Stimulated activated CD8-positive, alpha-beta memory T cell treated with anti-CD3 and anti-CD28 coated beads, Interleukin-7, amount 100 ng/mL, for 48 hours (primary cell): ENCODE measurements around the gene REPIN1.
A peak's percentile ranks its signal among the peaks of the same experiment; 100 is the strongest.

Source experiments
- DNase-seq, 2 donors: peaks; one replicate each; pipeline ENCODE4 v3.0.0-alpha.2; 2020; ENCODE audit warnings: low read depth in 1 of 2; ENCODE audit errors: extremely low read depth in 1 of 2

Gene REPIN1

GRCh38 chr7:150368096-150368883 is at the start of gene REPIN1:
TSS of gene REPIN1 (plus strand) at chr7:150368822. CDS start at chr7:150369712, 890 bp downstream.
- peak; percentile 69 to 79 for DNase-seq

DNA sequence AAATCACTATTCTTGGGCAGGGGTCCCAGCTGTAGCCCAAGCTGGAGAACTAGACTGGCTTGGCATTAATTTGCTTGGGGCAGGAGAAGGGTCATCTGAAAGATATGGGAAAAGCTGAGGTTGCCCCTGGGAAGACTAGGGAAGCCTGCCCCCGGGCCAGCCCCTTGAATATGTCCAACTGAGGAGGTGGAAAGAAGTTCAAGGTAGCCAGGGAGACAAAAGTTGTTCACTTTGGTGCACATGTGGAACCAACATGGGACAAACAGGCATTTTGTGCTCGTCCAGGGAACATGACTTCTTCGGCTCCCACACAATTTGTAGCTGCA is 46.9 kb upstream of the REPIN1 start:
- DNase-seq = no peak

GRCh38 chr7:150322114-150322832 is 46.3 kb upstream of the REPIN1 start:
- peak in 1 of 2 donors; percentile 61 for DNase-seq

DNA sequence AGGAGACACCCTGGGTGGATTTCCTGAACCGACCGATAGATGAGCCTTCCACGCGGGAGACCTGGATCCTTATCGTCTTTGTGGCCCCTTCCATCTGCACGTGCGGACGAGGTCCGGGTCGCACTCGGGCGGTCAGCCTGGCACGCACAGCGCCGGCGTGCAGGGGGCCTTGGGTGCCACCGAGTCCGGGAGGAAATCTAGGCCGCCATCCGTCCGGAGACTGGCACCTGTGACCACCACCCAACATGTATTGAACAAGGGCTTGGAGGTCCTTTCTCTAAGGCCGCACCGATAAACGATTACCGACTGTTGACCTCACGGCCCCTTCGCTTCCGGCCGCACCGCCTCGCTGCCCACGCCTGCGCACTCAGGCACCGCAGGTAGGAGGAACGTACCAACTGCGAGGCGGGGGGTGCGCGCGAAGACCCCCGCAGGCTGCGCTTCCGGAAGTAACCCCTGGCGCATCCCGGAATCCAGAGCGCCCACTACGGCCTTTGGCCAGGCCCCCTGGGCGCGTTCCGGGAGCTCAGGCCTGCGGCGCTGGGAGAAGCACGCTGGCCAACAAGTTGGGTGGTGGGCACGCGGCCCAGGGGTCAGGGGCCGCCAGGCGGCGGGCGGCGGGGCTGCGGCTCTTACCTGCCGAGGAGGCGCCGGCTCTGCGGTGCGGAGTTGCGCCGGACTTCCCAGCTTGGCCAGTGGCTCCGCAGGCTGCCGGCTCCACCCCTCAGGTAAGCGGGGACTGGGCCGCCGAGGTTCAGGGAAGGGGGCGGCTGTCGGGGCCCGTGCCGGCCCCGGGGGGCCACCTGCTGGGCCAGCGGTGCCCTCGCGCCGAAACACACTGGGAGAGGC is 45.6 kb upstream of the REPIN1 start, which contains the start of the genes ACTR3C and LRRC61:
Gene ACTR3C (minus strand): TSS at position 713 of the 849 bp plus-strand sequence. CDS start 28,249 bp downstream, outside the sequence.
Gene LRRC61 (plus strand): TSS at position 523 of the 849 bp plus-strand sequence. CDS start 13,507 bp downstream, outside the sequence.
- DNase-seq = peak; percentile 52 to 60

GRCh38 chr7:150323682-150324372 is 44.8 kb upstream of the REPIN1 start:
- no peak for DNase-seq

- DNase-seq = no peak
Observed at GRCh38 chr7:150324373-150324961, 44.2 kb upstream of the REPIN1 start.

DNA sequence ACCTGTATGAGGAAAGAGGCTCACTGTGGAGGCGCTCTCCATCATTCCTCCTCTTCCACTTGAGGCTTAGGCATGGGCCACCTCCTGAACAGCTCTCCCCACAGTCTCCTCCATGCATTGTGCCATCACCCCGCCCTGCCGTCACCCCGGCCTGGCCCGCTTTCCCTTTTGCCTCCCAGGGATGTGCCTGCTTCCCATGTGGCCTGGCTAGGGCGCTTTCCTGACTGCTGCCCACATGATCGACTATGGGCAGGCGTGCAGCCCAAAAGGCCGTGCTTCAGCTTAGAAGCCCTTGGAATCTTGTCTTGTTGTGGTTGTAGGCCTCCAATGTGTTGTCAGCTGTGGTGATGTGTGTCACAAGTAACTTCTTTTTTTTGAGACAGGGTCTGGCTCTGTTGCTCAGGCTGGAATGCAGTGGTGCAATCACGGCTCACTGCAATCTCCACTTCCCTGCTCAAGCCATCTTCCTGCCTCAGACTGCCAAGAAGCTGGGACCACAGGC is 43.5 kb upstream of the REPIN1 start:
- DNase-seq = no peak

- no peak for DNase-seq
Observed at GRCh38 chr7:150325901-150326300, 42.7 kb upstream of the REPIN1 start.

GRCh38 chr7:150326657-150327268 is 41.9 kb upstream of the REPIN1 start:
- no peak for DNase-seq

DNA sequence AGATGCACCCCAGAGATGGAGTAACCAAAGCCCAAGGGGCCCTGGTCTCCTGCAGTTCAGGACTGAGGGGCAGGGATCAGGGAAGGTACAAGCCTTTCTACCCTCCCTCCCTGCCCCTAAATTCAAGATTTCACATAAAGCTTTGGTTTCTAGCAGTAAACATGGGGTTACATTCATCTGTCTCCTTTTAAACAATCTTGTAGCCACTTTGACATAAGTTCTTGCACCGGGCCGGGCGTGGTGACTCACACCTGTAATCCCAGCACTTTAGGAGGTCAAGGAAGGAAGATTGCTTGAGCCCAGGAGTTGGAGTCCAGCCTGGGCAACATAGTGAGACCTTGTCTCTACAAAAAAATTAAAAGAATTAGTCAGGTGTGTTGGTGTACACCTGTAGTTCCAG is 41.3 kb upstream of the REPIN1 start:
- DNase-seq = no peak

DNA sequence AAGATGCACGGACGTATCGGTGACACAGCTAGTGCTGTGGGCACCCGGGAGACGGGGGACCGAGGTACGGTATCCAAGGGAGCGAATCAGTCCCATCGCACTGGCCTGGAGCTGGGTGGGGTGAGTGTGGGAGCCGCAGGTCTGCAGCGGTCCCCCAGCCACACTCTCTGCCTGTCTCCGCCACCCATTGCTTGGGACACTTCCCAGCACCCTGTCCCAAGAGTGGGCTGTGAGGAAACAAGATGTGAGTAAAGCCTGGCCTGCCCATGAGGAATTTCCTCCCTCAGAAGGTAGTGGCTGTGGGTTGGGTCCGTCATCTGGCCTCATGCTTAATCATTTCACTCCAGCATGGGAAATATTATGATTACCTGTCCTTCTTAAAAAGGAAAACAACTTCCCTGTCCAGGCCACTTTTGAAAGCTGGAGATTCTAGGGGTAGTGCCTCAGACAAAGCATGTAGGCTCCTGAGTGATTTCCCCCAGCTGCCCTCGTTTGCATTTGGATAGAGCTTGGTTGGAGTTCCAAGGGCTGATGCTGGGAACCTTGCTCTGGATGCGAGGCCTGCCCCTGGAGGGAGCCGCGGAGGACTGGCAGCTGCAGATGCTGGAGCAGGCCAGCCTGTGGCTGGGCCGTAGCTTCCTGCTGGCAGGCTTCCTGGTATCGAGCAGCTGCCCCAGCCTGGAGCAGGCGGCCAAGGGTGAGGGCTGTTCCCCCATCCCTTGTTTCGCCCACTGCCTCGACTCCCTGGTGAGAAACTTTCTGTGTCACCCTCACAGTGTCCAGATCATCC is 39.1 kb upstream of the REPIN1 start:
- DNase-seq = no peak

DNA sequence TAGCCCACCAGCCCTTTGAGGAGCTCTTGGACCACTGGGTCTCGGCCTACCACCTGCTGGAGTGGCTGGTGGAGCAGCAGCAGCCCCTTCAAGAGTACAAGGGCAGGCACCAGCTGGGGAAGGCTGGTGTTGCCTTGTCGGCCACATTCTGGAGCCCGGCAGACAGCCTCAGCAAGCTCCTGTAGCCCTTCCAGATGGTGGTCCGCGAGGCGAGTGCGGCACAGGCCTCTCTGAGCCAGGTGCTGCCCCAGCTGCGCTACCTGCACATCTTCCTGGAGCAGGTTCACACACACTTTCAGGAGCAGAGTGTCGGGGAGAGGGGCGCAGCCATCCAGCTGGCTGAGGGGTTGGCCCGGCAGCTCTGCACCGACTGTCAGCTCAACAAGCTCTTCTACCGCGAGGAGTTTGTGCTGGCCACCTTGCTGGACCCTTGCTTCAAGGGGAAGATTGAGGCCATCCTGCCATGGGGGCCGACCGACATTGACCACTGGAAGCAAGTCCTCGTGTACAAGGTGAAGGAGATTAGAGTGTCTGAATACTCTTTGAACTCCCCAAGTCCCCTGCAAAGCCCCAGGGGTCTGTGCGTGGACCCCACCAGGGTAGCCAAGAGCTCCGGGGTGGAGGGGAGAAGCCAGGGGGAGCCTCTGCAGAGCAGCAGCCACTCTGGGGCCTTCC is 38.3 kb upstream of the REPIN1 start:
- no peak for DNase-seq

- no peak for DNase-seq
Observed at GRCh38 chr7:150332852-150333635, 35.6 kb upstream of the REPIN1 start.

- DNase-seq = no peak
Observed at GRCh38 chr7:150333659-150334058, 35.0 kb upstream of the REPIN1 start.

DNA sequence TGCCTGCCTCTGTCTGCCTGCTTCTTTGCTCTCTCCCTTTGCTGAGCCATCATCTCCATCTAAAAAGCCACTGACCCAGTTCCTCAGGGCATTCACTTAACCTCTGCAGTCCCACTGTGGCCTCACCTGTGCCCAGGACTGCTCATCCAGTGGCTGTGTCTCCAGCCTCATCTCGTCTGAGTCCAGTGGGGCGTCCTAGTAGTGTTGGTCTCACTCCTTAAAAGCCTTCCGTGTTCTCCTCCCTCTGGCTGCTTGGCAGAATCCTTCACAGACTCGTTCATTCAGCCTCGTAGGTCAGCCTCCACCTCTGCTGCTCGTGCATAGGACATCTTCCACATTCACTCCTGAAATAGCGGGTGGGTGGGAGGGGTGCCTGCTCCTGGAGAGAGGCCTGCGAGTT is 34.5 kb upstream of the REPIN1 start:
- DNase-seq = no peak

- no peak for DNase-seq
Observed at GRCh38 chr7:150335108-150335773, 33.4 kb upstream of the REPIN1 start.

DNA sequence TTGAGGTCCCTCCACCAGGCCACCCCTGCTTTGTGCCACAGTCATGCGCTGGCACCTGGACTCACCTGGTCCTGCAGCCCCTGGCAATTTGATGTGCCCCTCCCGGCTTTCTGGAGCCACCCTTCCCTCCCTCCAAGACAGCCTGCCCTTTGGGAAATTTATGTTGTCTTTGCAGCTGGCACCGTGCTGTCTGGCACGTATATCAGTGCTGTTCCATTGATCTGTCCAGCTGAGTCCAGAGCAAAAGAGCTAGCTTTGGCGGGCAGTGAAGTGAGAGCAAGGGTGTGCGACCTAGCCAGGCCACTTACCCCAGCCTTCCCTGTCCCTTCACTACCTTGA is 32.9 kb upstream of the REPIN1 start:
- no peak for DNase-seq
